Measurements from ENCODE around the gene LRRC73. TPM values are rescaled to one million over a fixed set of nuclear protein-coding genes. Genes with fewer than 3 reads are reported as not detected.

The LRRC73 gene
- total and polyA plus RNA-seq, 2 of the 8 experiments (the other 6 are each of a cell fraction or from before 2014, with no cell fraction given) = 0.24 to 0.26 TPM

DNA sequence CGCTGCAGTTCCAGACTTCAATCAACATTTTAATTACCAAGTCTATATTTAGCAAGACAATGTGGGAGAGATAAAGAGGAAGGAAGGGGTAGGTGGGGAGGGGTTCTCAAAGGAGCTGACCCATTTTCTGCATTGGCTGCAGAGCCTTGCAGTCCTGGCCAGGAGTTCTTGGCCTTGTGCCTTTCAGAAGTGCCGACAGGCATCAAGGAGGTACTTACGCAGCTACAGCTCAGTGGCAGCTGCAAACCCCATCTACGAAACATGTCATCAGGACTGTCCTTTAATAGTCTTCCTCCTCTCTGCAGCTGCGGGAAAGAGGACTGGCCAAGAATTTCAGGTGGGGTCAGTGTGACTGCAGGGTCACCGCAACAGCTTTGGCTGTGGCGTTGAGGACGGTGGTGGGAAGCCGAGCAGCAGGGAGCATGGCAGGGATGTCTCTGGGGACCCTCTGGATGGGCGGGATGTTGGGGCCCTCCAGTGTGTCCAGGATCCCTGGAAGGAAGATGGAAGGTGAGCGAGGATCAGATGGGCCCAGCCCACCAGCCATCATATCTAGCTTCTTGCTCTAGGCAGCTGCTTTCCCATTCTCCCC, 1.8 kb upstream of the LRRC73 start (continued):
- TF ChIP-seq CBX5 (IDR thresholded peaks at IDR 0.05; ENCODE audit: low read depth, low read length) = no peak
- no peak for TF ChIP-seq TAF1 (IDR thresholded peaks at IDR 0.05; ENCODE audit: low read depth, low read length)
- no peak for TF ChIP-seq RNF2 (IDR thresholded peaks at IDR 0.05; ENCODE audit: borderline replicate concordance, low read depth, low read length, missing control alignments, poor library complexity, severe bottlenecking)
- TF ChIP-seq EGR1 (IDR thresholded peaks at IDR 0.05; ENCODE audit: borderline replicate concordance, low read depth, low read length) = no peak
- TF ChIP-seq MAFK (IDR thresholded peaks at IDR 0.05; ENCODE audit: low read depth, low read length) = no peak
- TF ChIP-seq MAX (IDR thresholded peaks at IDR 0.05) = no peak
